ENCODE results near the gene STXBP6. TPM values are rescaled to one million over a fixed set of nuclear protein-coding genes. Genes with fewer than 3 reads are reported as not detected.

Gene STXBP6
- polyA plus RNA-seq, 1 donor from 2014 or later: 14.6 TPM

DNA sequence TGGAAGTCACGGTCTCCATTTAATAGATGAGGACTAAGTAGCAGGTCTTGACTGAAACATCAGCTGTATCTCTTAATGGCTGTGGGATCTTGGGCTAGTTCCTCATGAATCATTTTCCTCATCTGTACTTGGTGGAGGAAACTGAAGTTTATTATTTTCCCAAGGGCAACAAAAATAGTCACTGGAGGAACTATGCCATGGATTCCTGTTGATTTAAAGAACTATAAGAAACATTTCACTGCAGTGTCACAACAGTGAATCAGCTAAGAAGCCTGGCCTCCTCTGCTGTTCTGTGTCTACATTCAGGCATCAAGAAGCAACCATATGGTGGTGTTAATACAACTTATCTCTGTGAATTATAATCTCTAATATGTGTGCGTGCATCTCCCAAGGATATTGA is 200.5 kb downstream of the STXBP6 start:
- Histone ChIP-seq H3K27me3 (ENCODE audit: insufficient read depth, low read depth, low read length) (no peaks in the 10 kb centered on the region), H3K9ac (ENCODE audit: low read length) (no peak overlapping the region), H3K36me3 (ENCODE audit: insufficient read depth, low read length) (no peaks in the 10 kb centered on the region), H3K9me3 (ENCODE audit: low read length) (no peaks in the 10 kb centered on the region), H3K4me3 (ENCODE audit: low read length) (no peak overlapping the region), H3F3A (ENCODE audit: insufficient read depth, low read length, poor library complexity, severe bottlenecking) (no peaks in the 10 kb centered on the region), H3K27ac (ENCODE audit: low read length) (no peak overlapping the region), H3K4me2 (ENCODE audit: low read length) (no peak overlapping the region), H3K9me2 (ENCODE audit: insufficient read depth, low read length) (no peaks in the 10 kb centered on the region), H3K79me2 (replicated peaks; ENCODE audit: insufficient read depth, low read length) (no peaks in the 10 kb centered on the region), H2AFZ (ENCODE audit: low read depth, low read length) (no peak overlapping the region), H4K20me1 (ENCODE audit: insufficient read depth) (no peaks in the 10 kb centered on the region)
- TF ChIP-seq EP300 (conservative IDR thresholded peaks at IDR 0.05; ENCODE audit: poor library complexity, severe bottlenecking) (no peak), RAD21 (conservative IDR thresholded peaks at IDR 0.05) (no peak), SMC3 (conservative IDR thresholded peaks at IDR 0.05; ENCODE audit: poor library complexity) (no peak), POLR2AphosphoS5 (IDR thresholded peaks at IDR 0.05) (no peak), EZH2 (IDR thresholded peaks at IDR 0.05; ENCODE audit: borderline replicate concordance, insufficient read depth, low read length, poor library complexity, severe bottlenecking) (no peak)
- TF ChIP-seq, protein P1, sequence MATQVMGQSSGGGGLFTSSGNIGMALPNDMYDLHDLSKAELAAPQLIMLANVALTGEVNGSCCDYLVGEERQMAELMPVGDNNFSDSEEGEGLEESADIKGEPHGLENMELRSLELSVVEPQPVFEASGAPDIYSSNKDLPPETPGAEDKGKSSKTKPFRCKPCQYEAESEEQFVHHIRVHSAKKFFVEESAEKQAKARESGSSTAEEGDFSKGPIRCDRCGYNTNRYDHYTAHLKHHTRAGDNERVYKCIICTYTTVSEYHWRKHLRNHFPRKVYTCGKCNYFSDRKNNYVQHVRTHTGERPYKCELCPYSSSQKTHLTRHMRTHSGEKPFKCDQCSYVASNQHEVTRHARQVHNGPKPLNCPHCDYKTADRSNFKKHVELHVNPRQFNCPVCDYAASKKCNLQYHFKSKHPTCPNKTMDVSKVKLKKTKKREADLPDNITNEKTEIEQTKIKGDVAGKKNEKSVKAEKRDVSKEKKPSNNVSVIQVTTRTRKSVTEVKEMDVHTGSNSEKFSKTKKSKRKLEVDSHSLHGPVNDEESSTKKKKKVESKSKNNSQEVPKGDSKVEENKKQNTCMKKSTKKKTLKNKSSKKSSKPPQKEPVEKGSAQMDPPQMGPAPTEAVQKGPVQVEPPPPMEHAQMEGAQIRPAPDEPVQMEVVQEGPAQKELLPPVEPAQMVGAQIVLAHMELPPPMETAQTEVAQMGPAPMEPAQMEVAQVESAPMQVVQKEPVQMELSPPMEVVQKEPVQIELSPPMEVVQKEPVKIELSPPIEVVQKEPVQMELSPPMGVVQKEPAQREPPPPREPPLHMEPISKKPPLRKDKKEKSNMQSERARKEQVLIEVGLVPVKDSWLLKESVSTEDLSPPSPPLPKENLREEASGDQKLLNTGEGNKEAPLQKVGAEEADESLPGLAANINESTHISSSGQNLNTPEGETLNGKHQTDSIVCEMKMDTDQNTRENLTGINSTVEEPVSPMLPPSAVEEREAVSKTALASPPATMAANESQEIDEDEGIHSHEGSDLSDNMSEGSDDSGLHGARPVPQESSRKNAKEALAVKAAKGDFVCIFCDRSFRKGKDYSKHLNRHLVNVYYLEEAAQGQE (IDR thresholded peaks at IDR 0.05; ENCODE audit: borderline replicate concordance): no peak

DNA sequence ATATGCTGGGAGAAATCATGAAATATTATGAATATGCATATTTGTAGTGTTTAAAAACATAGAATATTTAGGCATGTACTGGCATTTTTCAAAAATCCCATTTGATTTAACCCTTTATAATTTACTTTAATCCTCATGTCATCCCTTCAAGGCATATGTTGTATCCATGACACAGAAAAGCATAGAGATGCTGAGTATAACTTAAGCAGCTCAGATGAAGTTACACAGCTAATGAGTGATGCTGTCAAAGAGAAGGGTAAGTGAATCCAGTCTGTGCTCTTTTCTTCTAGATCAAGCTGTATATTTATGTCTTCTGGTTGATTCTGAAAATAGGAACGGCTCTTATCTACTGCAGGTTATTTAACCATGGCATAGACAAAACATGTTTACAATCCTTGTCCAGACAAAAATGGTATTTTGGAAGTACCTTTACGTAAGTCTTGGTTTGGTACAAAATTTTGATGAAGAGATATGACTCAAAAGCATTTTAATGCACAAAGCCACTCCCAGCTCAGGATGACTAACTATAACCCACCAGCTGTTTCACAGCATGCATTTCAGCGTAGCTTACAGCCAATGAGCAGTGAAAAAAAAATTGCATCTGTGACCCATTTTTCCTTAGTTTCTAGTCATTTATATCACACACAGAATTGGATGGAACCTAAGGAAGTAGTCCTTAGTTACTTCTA is 201.7 kb downstream of the STXBP6 start:
- Histone ChIP-seq H3K9me3 (ENCODE audit: low read length) (no peaks in the 10 kb centered on the region), H3K27ac (ENCODE audit: low read length) (no peak overlapping the region), H3K9ac (ENCODE audit: low read length) (no peak overlapping the region), H3K4me2 (ENCODE audit: low read length) (no peak overlapping the region), H4K20me1 (ENCODE audit: insufficient read depth) (no peaks in the 10 kb centered on the region), H3K79me2 (replicated peaks; ENCODE audit: insufficient read depth, low read length) (no peaks in the 10 kb centered on the region), H3K9me2 (ENCODE audit: insufficient read depth, low read length) (no peaks in the 10 kb centered on the region), H3F3A (ENCODE audit: insufficient read depth, low read length, poor library complexity, severe bottlenecking) (no peaks in the 10 kb centered on the region), H3K36me3 (ENCODE audit: insufficient read depth, low read length) (no peaks in the 10 kb centered on the region), H2AFZ (ENCODE audit: low read depth, low read length) (no peak overlapping the region), H3K4me3 (ENCODE audit: low read length) (no peak overlapping the region), H3K27me3 (ENCODE audit: insufficient read depth, low read depth, low read length) (no peaks in the 10 kb centered on the region)
- TF ChIP-seq, protein P1 (IDR thresholded peaks at IDR 0.05; ENCODE audit: borderline replicate concordance): no peak
- TF ChIP-seq TAF1 (IDR thresholded peaks at IDR 0.05; ENCODE audit: low read depth) (no peak), MXI1 (conservative IDR thresholded peaks at IDR 0.05; ENCODE audit: poor library complexity, severe bottlenecking) (no peak), RAD21 (conservative IDR thresholded peaks at IDR 0.05) (no peak), EP300 (conservative IDR thresholded peaks at IDR 0.05; ENCODE audit: poor library complexity, severe bottlenecking) (no peak), EZH2 (IDR thresholded peaks at IDR 0.05; ENCODE audit: borderline replicate concordance, insufficient read depth, low read length, poor library complexity, severe bottlenecking) (no peak), SMC3 (conservative IDR thresholded peaks at IDR 0.05; ENCODE audit: poor library complexity) (no peak)
- TF ChIP-seq, protein P2, sequence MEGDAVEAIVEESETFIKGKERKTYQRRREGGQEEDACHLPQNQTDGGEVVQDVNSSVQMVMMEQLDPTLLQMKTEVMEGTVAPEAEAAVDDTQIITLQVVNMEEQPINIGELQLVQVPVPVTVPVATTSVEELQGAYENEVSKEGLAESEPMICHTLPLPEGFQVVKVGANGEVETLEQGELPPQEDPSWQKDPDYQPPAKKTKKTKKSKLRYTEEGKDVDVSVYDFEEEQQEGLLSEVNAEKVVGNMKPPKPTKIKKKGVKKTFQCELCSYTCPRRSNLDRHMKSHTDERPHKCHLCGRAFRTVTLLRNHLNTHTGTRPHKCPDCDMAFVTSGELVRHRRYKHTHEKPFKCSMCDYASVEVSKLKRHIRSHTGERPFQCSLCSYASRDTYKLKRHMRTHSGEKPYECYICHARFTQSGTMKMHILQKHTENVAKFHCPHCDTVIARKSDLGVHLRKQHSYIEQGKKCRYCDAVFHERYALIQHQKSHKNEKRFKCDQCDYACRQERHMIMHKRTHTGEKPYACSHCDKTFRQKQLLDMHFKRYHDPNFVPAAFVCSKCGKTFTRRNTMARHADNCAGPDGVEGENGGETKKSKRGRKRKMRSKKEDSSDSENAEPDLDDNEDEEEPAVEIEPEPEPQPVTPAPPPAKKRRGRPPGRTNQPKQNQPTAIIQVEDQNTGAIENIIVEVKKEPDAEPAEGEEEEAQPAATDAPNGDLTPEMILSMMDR (IDR thresholded peaks at IDR 0.05; ENCODE audit: poor library complexity, severe bottlenecking): no peak

Data from neural cell (in vitro differentiated cells).